ENCODE measurements around the gene NTN1. TPM values are rescaled to one million over a fixed set of nuclear protein-coding genes. Genes with fewer than 3 reads are reported as not detected.

Gene NTN1
- total RNA-seq, 1 donor from 2014 or later, result 4.1 TPM

- ATAC-seq (no peak), DNase-seq (peak; percentile 29)
- Histone ChIP-seq H3K27ac (peak overlapping the region; percentile 68), H3K9me3 (no peaks in the 10 kb centered on the region), H3K36me3 (no peaks in the 10 kb centered on the region), H3K27me3 (no peaks in the 10 kb centered on the region), H3K4me1 (no peaks in the 10 kb centered on the region), H3K4me3 (no peak overlapping the region)
- intact Hi-C loops (cut with DNase I), result no loop called here
- TF ChIP-seq CTCF (IDR thresholded peaks at IDR 0.05), result no peak
Measured at GRCh38 chr17:9116311-9116835, 95.1 kb downstream of the NTN1 start.

GRCh38 chr17:9116861-9117568 lies 95.7 kb downstream of the NTN1 start:
- H3K27ac ChIP-seq, result no peak overlapping the region
- ATAC-seq, result no peak

GRCh38 chr17:9120471-9120870 lies 99.2 kb downstream of the NTN1 start:
- Histone ChIP-seq H3K9me3 (no peaks in the 10 kb centered on the region), H3K4me3 (no peak overlapping the region), H3K4me1 (no peaks in the 10 kb centered on the region), H3K27ac (no peak overlapping the region), H3K27me3 (no peaks in the 10 kb centered on the region), H3K36me3 (no peaks in the 10 kb centered on the region)
- intact Hi-C loops (cut with DNase I), result no loop called here
- peak; percentile 48 for DNase-seq
- TF ChIP-seq CTCF (IDR thresholded peaks at IDR 0.05), result peak; percentile 26
- no peak for ATAC-seq

More at GRCh38 chr17:9116861-9117568, 95.7 kb downstream of the NTN1 start:
- intact Hi-C loops (cut with DNase I), result no loop called here
- no peak for TF ChIP-seq CTCF (IDR thresholded peaks at IDR 0.05)
- H3K4me3 ChIP-seq, result no peak overlapping the region
- no peaks in the 10 kb centered on the region for H3K4me1 ChIP-seq
- peak; percentile 37 for DNase-seq
- no peaks in the 10 kb centered on the region for H3K36me3 ChIP-seq
- no peaks in the 10 kb centered on the region for H3K27me3 ChIP-seq
- no peaks in the 10 kb centered on the region for H3K9me3 ChIP-seq

GRCh38 chr17:9121186-9121820 lies 100.0 kb downstream of the NTN1 start:
- intact Hi-C loops (cut with DNase I), result no loop called here
- no peak for TF ChIP-seq CTCF (IDR thresholded peaks at IDR 0.05)
- Histone ChIP-seq H3K4me3 (no peak overlapping the region), H3K27ac (no peak overlapping the region), H3K4me1 (no peaks in the 10 kb centered on the region), H3K27me3 (no peaks in the 10 kb centered on the region), H3K9me3 (no peaks in the 10 kb centered on the region), H3K36me3 (no peaks in the 10 kb centered on the region)
- ATAC-seq, result no peak
- peak; percentile 31 for DNase-seq

GRCh38 chr17:9123594-9124553 lies 102.6 kb downstream of the NTN1 start:
- H3K36me3 ChIP-seq, result no peaks in the 10 kb centered on the region
- H3K9me3 ChIP-seq, result no peaks in the 10 kb centered on the region
- intact Hi-C loops (cut with DNase I), result no loop called here
- peak; percentile 49 for DNase-seq
- H3K27me3 ChIP-seq, result no peaks in the 10 kb centered on the region
- H3K4me3 ChIP-seq, result no peak overlapping the region
- no peak for ATAC-seq
- no peaks in the 10 kb centered on the region for H3K4me1 ChIP-seq
- no peak overlapping the region for H3K27ac ChIP-seq
- TF ChIP-seq CTCF (IDR thresholded peaks at IDR 0.05), result no peak

Data from upper lobe of right lung (tissue), 1 donor.